SU-DHL-6 (cell line): Measurements from ENCODE around the gene SRGAP1.

Source experiments
- EZH2phosphoT487 ChIP-seq: fragments of 200-600 bp; sonication (generic), shearing (Covaris generic); conservative IDR thresholded peaks from 2 replicates; pipeline ENCODE4 v1.6.1; 2018; ENCODE audit warnings: mild to moderate bottlenecking, antibody characterized with exemption, low read length, moderate library complexity, mixed read lengths
- TF ChIP-seq, protein P1 (sequence below): fragments of 200-600 bp; sonication (generic); IDR thresholded peaks from one replicate; pipeline ENCODE4 v1.5.1; 2017; ENCODE audit warnings: antibody characterized with exemption, mild to moderate bottlenecking, low read length, moderate library complexity; ENCODE audit not compliant: insufficient read depth, poor library complexity, severe bottlenecking

DNA sequence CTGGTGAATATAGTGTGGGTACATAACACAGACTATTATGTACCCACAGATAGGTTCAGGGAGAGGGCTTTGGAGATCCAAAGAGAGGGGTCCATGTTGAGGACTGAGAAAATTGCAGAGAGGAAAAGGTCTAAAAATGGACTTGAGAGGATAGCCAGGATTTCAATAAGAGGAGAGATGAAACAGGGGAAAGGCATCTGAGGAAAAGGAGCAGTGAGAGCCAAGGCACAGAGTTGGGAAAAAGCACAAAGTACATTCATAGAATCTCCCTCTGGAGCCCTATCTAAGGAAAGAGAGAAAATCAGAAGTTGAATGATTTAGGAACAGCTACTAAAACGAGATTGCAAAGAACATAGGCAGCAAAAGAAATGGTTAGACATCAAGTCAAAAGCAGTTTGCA is 182.8 kb downstream of the SRGAP1 start:
- no peak for TF ChIP-seq EZH2phosphoT487
- TF ChIP-seq, protein P1, sequence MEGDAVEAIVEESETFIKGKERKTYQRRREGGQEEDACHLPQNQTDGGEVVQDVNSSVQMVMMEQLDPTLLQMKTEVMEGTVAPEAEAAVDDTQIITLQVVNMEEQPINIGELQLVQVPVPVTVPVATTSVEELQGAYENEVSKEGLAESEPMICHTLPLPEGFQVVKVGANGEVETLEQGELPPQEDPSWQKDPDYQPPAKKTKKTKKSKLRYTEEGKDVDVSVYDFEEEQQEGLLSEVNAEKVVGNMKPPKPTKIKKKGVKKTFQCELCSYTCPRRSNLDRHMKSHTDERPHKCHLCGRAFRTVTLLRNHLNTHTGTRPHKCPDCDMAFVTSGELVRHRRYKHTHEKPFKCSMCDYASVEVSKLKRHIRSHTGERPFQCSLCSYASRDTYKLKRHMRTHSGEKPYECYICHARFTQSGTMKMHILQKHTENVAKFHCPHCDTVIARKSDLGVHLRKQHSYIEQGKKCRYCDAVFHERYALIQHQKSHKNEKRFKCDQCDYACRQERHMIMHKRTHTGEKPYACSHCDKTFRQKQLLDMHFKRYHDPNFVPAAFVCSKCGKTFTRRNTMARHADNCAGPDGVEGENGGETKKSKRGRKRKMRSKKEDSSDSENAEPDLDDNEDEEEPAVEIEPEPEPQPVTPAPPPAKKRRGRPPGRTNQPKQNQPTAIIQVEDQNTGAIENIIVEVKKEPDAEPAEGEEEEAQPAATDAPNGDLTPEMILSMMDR = no peak
